Measurements from ENCODE around the gene PDE11A.
"Not testable (repeated sequence)": the region's sequence is repeated elsewhere in the genome, so short reads cannot be mapped to it uniquely, and the experiment has no call there.

Gene PDE11A

GRCh38 chr2:177816766-177817165 is 255.8 kb downstream of the PDE11A start:
- no peak for DNase-seq (ENCODE audit: low read depth)

- DNase-seq (ENCODE audit: low read depth), result no peak
These were observed 259.7 kb downstream of the PDE11A start for GRCh38 chr2:177812713-177813396.

GRCh38 chr2:177810906-177811305 is 261.7 kb downstream of the PDE11A start:
- DNase-seq (ENCODE audit: low read depth), result no peak

GRCh38 chr2:177808984-177809809 is 263.4 kb downstream of the PDE11A start:
- no peak for DNase-seq (ENCODE audit: low read depth)

- no peak for DNase-seq (ENCODE audit: low read depth)
These were observed 266.6 kb downstream of the PDE11A start for GRCh38 chr2:177806025-177806424.

- peak; percentile 11 for DNase-seq (ENCODE audit: low read depth)
These were observed 273.0 kb downstream of the PDE11A start for GRCh38 chr2:177799531-177799930.

GRCh38 chr2:177797808-177798207 is 274.8 kb downstream of the PDE11A start:
- no peak for DNase-seq (ENCODE audit: low read depth)

- DNase-seq (ENCODE audit: low read depth), result no peak
These were observed 275.7 kb downstream of the PDE11A start for GRCh38 chr2:177796654-177797415.

- DNase-seq (ENCODE audit: low read depth), result no peak
These were observed 276.6 kb downstream of the PDE11A start for GRCh38 chr2:177796011-177796410.

- DNase-seq (ENCODE audit: low read depth), result not testable (repeated sequence)
These were observed 287.4 kb downstream of the PDE11A start for GRCh38 chr2:177785143-177785542.

- no peak for DNase-seq (ENCODE audit: low read depth)
These were observed 287.9 kb downstream of the PDE11A start for GRCh38 chr2:177784745-177785067.

GRCh38 chr2:177783835-177784744 is 288.5 kb downstream of the PDE11A start:
- DNase-seq (ENCODE audit: low read depth), result no peak

- DNase-seq (ENCODE audit: low read depth), result no peak
These were observed 289.5 kb downstream of the PDE11A start for GRCh38 chr2:177783091-177783490.

GRCh38 chr2:177782613-177783012 is 290.0 kb downstream of the PDE11A start:
- no peak for DNase-seq (ENCODE audit: low read depth)

GRCh38 chr2:177778472-177778871 is 294.1 kb downstream of the PDE11A start:
- no peak for DNase-seq (ENCODE audit: low read depth)

- peak; percentile 18 for DNase-seq (ENCODE audit: low read depth)
These were observed 300.0 kb downstream of the PDE11A start for GRCh38 chr2:177772529-177772928.

GRCh38 chr2:177771191-177771590 is 301.4 kb downstream of the PDE11A start:
- DNase-seq (ENCODE audit: low read depth), result no peak

- DNase-seq (ENCODE audit: low read depth), result no peak
These were observed 304.8 kb downstream of the PDE11A start for GRCh38 chr2:177767768-177768167.

GRCh38 chr2:177765698-177766097 is 306.9 kb downstream of the PDE11A start:
- DNase-seq (ENCODE audit: low read depth), result no peak

- peak; percentile 68 for DNase-seq (ENCODE audit: low read depth)
These were observed 308.9 kb downstream of the PDE11A start for GRCh38 chr2:177763531-177764265.

- no peak for DNase-seq (ENCODE audit: low read depth)
These were observed 313.1 kb downstream of the PDE11A start for GRCh38 chr2:177759443-177759842.

Measured in CMK (cell line).